Medulla oblongata (tissue), 1 donor: Measurements from ENCODE around the gene EIF3A.
A peak's percentile ranks its signal among the peaks of the same experiment; 100 is the strongest.
"Not testable (repeated sequence)": the region's sequence is repeated elsewhere in the genome, so short reads cannot be mapped to it uniquely, and the experiment has no call there.

ENCODE experiments used
- DNase-seq: peaks from one replicate; pipeline ENCODE4 v3.0.0-alpha.2; 2015; ENCODE audit errors: extremely low spot score

The EIF3A gene

DNA sequence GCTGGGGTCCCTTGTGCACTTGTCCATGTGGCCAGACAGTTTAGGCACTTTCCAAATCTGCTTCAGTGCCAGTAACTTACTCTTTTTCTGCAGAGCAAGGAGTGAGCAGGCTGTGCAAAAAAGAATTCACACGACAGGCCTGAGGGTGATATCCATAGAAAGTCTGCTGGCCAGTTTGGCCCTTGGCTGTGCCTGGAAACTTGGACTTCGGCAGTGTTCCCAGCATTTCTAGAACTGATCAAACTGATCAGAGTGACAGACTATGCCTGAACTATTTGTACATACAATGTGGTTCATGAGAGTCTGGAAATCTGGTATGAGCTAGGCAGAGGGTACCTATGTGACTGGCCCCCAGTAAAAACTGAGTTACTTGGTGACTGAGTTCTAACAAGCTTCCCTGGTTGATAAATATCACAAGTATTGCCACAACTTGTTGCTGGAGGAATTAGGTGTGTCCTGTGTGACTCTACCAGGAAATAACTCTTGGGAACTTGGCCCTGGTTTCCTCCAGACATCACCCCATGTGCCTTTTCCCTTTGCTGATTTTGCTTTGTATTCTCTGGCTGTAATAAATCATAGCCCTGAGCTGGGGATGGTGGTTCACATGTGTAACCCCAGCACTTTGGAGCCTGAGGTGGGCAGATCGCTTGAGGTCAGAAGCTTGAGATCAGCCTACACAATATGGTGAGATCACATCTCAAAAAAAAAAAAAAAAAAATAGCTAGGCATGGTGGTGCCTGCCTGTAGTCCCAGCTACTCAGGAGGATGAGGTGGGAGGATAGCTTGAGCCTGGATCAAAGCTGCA is 20.0 kb upstream of the EIF3A start:
- no peak for DNase-seq

DNA sequence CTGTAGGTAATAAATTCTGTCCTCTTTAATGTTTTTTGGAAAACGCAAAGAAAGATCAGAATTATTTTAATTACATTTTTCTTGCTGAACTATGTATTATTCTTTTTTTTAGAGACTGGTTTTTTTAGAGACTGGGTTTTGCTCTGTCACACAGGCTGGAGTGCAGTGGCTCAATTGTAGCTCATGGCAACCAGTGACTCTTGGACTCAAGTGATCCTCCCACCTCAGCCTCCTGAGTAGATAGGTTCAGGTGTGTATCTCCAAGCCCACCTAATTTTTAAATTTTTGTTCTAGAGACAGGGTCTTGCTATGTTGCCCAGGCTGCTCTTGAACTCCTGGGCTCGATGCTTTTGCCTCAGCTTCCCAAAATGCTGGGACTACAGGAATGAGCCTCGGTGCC is 18.0 kb upstream of the EIF3A start:
- no peak for DNase-seq

DNA sequence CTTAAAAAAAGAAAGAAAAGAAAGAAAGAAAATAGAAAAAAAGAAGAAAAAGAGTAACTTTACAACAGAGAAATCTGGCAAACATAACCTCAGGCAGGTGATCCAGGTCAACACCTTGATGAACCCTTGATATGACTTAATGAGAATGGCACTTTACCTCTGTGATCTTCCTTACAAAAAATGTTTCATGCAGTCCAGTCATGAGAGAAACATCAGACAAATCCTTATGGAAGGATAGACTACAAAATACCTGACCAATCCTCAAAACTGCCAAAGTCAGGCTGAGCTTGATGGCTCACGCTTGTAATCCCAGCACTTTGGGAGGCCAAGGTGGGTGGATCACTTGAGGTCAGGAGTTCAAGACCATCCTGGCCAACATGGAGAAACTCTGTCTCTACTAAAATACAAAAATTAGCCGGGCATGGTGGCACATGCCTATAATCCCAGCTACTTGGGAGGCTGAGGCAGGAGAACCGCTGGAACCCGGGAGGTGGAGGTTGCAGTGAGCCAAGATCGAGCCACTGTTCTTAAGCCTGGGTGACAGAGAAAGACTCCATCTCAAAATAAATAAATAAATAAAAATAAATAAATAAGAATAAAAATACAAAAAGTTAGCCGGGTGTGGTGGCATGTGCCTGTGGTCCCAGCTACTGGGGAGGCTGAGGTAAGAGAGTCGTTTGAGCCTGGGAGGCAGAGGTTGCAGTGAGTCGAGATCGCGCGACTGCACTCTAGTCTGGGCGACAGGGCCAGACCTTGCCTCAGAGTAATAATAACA is 16.2 kb upstream of the EIF3A start:
- DNase-seq: not testable (repeated sequence)

DNA sequence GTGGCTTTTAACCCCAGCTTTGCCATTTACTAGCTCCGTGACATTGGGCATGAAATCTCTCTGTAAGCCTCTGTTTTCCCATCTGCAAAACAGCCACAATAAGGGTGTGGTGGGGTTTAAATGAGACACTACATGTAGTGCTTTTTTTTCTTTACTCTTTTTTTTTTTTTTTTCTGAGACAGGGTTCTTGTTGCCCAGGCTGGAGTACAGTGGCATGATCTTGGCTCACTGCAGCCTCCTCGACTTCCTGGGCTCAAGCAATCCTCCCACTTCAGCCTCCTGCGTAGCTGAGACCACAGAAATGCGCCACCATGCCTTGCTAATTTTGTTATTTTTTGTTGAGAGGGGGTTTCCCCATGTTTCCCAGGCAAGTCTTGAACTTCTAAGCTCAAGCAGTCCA is 15.0 kb upstream of the EIF3A start:
- no peak for DNase-seq

DNA sequence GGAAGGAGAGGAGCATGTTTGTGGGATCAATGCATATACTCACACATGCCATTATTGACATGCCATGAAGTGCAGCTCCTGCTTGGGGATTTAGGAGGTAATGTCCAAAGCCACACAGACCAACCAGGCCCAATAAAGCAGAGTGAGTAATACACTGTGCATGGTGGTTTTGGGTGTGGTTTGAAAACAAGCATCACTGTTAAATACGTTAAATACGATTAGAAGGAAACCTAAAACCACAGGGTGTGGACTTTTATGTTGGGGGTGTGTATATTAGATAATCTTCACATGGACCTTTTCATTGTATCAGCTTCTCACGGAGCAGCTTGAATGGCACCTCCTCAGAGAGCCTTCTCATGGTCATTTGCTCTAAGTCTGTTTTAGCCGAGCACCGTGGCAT is 10.4 kb upstream of the EIF3A start:
- no peak for DNase-seq

DNA sequence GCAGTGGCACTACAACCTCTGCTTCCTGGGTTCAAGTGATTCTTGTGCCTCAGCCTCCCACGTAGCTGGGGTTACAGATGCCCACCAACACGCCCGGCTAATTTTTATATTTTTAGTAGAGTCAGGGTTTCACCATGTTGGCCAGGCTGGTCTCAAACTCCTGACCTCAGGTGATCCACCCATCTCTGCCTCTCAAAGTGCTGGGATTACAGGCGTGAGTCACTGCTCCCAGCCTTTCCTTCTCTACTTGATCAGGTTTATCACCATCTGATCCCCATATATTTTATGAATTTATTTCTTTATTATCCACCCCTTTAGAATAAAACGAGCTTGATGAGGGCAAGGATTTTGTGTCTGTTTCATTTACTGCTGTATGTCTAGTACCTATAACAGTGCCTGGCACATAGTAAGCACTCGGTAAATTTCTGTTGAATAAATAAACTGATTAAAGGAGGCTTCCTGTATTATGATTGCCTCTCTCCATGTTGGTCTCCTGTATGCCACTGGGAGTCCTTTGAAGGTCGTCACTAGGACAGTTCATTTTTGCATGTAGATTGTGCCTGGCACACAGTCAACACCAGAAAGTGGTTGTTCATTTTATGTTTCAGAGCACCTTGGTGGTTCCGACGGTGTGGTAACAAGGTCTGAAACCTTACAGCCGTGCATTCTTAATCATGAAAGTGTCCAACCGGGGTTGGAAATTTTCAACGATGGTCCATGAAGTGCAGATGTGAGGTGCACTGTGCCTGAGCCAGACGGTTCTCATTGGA is 9.6 kb upstream of the EIF3A start:
- no peak for DNase-seq

DNA sequence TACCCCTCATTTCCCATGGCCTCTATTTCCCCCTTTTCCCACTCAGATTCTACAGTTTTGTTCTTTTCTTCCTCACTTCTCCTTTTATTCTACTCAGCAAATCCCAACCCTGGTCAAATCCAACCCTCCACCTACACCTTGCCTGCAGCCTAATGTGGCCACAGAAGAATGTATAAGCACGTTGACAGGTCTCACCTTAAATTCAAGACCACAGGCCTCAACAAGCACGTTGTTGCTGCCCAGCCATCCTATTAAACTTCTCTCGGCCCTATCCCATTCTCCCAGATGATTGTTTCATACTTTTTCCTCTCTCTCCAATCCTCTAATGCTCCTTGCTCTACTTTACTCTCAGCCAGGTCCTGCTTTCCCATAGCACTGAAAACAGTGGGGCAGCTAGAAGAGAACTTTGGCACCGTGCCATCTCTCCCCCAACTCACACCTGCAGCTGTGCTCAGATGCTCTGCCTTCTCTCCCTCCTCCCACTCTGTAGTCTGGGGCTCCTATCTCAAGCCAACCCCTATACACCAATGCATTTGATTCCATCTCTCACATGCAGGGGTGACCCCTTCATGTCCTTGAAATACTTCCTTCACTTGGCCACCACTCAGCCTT is 6.8 kb upstream of the EIF3A start:
- no peak for DNase-seq

DNA sequence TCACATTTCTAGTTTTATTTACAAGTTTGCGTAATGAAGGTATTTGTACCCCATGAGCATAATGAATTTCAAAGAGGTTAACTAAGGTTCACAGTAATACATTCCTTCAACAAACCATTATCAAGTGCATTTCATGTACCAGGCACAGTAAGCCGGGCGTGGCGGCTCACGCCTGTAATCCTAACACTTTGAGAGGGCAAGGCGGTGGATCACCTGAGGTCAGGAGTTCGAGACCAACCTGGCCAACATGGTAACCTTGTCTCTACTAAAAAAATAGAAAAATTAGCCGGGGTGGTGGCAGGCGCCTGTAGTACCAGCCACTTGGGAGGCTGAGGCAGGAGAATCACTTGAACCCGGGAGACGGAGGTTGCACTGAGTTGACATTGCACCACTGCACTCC is 4.3 kb upstream of the EIF3A start:
- no peak for DNase-seq

DNA sequence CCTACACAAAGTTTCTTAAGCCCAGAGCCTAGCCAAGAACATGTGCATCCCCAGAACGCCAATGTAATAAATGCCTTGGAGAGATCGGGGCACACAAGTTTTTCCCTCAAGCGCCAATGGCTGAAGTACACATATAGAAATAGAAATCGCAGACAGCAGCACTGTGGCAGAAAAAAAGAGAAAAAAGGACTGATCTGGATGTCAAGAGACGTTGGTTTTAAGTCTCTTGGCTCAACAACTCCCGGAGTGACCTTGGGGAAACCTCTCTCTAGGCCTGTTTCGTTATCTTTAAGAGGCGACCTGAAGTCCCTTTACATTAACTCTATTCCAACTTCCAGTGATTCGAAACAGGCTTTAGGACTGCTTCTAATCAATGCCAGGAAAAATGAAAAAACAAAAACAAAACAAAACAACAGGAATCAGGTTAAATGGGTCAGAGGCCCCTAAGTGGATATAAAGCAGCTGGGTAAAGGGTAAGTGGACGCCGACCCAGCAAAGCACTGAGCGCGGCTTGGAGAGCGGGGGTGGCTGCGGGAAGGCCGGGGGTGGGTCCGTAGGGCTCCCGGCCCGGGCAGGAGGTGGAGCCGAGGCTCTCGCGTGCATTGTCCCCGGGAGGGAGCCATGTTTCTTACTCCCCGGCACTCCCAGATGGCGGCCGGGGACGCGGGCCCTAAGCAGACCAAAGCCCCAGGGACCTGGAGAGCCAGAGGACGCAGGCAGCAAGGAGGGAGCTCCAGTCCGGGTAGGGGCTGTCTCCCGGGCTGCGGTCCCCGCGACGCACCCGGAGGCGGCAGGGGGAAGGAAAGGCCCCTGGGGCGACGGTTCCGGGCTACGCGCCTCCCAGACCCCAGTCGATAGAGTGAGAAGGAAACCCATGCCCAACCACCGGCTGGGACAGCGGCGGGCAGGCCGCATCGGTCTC is 757 bp downstream of the EIF3A start:
- peak; percentile 54 for DNase-seq

DNA sequence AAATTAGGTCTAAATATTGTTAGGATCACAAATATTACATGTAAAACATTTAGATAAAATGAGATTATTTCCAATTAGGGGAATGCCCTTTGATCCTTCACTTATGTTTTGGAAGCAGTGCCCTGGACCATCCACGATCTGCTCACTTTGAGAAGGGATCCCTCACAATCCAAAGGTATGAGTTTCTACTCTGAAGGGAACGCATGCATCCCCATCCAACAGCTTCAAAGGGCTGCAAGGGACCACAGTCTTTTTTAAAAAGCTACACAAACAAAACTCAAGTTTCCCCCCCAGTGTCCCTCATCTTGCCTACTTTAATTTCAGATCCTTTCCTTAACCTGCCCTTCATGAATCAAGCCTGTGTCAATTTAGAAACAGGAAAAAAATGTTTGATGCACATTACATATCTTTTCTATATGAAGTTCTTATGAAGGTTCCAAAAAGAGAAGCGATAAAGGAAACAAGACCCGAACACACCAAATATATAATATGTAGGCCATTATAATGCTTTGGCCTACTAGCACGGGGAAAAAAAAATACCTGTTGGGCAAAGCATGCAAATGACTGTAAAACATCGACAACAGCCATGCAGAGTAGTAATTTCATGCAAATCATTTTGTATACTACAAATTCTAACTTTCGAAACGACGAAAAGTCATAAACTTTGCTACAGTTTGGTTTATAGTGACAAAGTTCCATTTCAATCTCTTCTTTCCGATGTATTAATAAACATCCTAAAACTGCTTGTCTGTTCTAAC is 2.0 kb downstream of the EIF3A start:
- DNase-seq: no peak

DNA sequence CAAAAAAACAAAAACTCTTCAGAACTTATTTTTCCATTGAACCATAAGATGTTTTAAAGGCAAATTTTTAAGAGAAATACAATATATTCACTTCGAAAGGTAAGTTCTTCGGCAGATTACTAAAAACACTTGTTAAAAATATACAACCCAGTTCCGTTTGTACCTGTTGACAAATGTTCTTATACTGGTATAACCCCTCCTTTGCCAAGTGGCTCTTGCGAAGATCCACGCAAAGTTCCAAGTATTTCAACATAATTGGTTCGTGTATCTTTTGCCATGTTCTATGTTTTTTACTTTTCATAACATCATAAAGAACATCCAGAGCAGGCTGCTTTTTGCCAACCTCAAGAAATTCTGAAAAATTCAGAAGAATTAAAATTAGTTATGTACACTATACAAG is 7.0 kb downstream of the EIF3A start:
- no peak for DNase-seq

DNA sequence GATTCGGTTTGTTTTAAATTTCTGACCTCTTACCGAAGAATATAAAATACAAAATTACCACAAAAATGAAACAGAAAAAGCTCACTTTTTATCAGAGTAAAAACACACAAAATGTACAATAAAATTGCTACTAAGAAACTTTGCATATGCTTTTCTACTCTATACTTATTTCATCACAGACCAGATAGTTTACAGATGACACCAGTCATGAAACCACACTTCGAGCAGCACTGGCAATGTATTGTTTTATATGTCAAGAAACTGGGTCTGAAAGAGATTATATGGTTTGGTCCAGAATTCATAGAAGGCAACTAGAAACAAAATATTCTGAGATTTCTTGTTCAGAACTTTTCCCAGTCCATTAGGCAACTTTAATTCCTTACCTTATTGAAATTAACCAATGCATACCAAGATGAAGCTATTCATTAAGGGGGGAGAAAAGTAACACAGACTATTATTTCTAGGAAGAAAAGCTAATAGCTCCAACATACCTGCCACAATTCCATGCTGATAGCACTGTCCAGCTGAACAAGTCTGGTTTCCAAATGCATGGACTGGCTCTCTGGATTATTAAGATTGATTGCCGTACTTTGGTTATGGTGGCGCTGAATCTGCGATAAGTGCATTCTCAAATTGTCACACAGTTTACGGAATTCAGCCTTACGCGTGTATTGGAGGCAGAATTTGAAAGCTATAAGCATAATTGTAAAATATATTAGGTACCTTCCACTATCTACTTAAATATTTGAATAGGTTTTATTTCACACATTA is 10.0 kb downstream of the EIF3A start:
- DNase-seq: no peak

DNA sequence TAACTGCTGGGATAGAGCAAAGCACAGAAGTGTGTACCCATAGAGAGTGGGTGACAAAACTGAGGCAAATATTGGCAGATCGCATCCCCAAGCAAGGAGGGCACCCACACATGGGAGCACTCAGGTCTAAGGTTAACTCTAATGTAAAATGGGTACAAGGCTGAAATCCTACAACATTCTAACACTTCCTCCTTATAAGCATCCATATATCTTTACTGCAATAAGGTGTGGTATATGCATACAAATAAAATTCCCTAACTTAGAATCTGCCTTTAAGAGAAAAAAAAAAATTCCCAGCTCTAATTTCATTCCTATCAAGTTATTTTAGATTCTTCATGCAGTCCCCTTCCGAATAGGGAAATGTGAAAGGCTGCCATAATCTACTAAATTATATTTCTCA is 18.7 kb downstream of the EIF3A start:
- DNase-seq: no peak

DNA sequence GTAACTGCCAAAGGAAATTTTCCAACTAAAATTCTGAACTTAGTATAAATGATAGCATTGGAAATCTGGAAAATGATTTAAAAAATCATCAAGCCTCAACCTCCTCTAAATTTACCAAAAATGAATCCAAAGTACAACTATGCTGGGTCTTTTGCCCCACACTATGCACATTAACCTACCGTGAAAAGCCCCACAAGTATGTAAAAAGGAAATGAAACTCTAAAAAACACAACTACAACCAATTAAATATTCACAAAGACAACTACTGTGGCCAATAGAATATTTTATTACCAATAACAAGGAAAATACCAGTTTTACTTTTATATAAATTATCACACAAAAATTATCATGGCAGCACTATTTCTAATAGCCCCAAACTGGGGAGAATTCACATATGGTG is 19.3 kb downstream of the EIF3A start:
- DNase-seq: no peak

DNA sequence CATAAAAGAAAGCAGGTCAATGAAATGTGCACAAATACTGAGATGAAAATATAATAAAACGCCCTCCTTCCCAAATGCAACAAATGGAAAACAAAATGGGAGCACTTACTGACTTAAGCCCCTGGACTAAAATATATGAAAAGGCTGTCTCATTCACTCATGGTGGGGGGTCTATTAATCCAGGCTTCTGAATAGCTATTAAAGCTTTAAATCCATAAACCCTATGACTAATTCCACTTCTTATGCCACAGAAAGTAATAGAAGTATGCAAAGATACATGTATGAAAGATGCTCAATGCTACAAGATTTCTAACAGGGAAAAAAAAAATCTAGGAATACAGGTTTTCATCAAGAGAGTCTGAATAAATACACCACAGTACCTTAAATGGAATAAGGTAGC is 20.5 kb downstream of the EIF3A start:
- no peak for DNase-seq

DNA sequence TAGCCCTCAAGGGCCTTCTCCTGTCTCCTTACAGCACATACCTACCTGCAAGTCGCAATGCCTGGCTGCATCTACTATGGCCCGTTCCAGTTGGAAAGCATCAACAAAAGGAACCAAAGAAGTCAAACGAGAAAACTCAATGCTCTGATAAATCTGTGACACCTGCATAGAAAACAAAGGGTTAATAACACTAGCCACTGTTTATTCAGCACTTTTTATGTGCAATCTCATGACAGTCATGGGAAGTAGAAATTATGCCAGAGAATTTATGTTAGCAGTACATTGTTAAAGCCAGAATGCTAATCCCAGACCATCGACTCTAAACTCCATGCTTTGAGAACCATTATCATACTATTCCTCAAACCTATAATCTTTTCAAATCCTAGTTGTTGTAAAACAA is 21.1 kb downstream of the EIF3A start:
- no peak for DNase-seq

DNA sequence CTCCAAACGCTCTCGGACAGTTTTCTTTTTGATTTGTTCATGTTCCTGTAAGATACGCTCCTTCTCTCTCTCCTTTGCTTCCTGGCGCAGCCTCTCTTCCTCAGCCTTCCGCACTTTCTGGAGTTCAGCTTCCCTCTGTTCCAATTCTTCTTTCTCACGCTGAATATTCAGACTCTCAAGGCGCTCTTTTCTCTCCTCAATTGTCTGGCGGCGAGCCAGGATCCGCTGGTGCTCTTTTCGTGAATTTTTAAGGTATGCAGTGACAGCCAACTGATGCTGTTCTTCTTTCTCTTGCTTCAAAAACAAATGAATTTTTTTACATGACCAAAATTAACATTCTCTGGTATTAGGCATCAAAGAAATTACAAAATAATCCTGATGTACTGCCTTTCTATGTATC is 22.6 kb downstream of the EIF3A start:
- DNase-seq: no peak

DNA sequence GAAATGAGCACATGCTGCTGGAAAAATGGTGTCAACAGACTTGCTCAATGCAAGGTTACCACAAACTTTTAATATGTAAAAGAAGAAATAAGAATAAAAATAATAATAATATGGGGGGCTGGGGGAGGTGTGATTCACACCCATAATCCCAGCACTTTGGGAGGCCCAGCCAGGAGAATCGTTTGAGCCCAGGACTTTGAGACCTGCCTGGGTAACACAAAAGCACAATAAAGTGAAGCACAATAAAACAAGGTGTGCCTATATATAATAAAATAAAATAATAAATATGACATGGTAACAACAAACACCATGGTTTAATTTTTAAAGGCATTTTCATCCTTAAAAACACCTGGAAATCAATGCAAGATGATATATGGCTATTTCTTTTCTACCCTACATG is 25.1 kb downstream of the EIF3A start:
- no peak for DNase-seq

DNA sequence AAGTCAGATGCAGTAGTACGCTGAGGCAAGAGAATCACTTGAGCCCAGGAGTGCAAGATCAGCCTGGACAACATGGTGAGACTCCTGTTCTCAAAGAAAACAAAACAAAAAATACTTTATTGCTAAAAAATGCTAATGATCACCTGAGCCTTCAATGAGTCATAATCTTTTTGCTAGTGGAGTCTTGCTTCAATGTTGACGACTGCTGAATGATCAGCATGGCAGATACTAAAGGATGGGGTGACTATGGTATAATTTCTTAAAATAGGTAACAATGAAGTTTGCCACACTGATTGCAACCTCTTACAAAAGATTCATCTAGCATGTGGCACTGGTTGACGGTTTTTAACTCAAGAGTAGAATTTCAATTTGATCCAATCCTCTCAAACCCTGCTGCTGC is 28.8 kb downstream of the EIF3A start:
- DNase-seq: no peak

DNA sequence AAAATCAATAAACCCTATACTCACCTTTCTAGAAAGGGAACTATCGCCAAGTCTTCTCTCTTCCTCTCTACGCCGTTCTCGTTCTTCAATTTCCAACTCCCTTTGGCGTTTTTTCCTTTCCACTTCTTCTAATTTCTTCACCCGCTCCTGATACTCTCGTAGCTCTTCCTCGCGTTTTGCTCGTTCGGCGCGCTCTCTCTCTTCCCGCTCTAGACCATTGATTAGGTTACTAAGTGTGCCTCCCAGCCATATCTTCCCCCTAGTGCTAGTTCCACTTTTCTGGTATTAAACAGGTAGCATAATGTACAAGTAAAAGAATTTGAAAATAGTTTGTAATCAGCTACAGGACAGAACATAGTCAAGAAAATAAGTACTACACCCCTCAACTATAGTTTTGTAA is 30.8 kb downstream of the EIF3A start:
- DNase-seq: no peak
